Endothelial cell of umbilical vein (primary cell): ENCODE measurements around the gene PKN3. TPM values are rescaled to one million over a fixed set of nuclear protein-coding genes. Genes with fewer than 3 reads are reported as not detected.

Source experiments
- BruUV-seq: library from RNA; stranded (reverse); fragments of 400-500 nt; replicated peaks from 2 replicates; lab custom pipeline; 2021; lab: Mats Ljungman, UMichigan
- CTCF ChIA-PET: fragments of 300-600, 350-600 bp; sonication (Branson Sonifier 250); formaldehyde crosslinking; loops from one replicate; lab custom pipeline; 2021; ENCODE audit warnings: antibody characterized with exemption, inconsistent platforms; lab: Charles Lee
- POLR2A ChIA-PET: fragments of 300-600, 350-600 bp; sonication (Branson Sonifier 250); formaldehyde crosslinking; loops from one replicate; lab custom pipeline; 2021; ENCODE audit warnings: antibody characterized with exemption, inconsistent platforms; lab: Charles Lee
- DNase-seq: peaks from one replicate; pipeline ENCODE4 v3.0.0-alpha.2; 2011; ENCODE audit warnings: low read depth, low spot score
- FAIRE-seq: peaks from 2 replicates; lab custom pipeline; 2011; peaks lifted over from hg19 to GRCh38; lab: Jason Lieb, UNC
- H2AFZ ChIP-seq: 2 replicates; pipeline ENCODE4 v1.6.0; 2012; ENCODE audit warnings: low read depth, low read length, control low read depth, inconsistent platforms
- H3K27ac ChIP-seq: 2 replicates; pipeline ENCODE4 v1.5.1; 2011; ENCODE audit warnings: low read depth, mild to moderate bottlenecking, control low read depth, low read length, moderate library complexity; ENCODE audit not compliant: insufficient read depth
- H3K27me3 ChIP-seq, 2 experiments: 2 replicates each; pipeline versions ENCODE4 v1.6.0 to v1.6.1; 2011; ENCODE audit warnings: low read length in 2 of 2, mixed read lengths in 1 of 2; ENCODE audit not compliant: control insufficient read depth in 2 of 2, insufficient read depth in 2 of 2
- H3K36me3 ChIP-seq, 2 experiments: 2 replicates in 1 of 2; 3 replicates in 1 of 2; pipeline ENCODE4 v1.5.1; 2011; ENCODE audit warnings: low read length in 2 of 2, mild to moderate bottlenecking in 1 of 2, moderate library complexity in 1 of 2; ENCODE audit not compliant: control insufficient read depth in 2 of 2, insufficient read depth in 2 of 2; ENCODE audit errors: extremely low read depth in 1 of 2
- H3K4me1 ChIP-seq: 3 replicates; pipeline ENCODE4 v1.5.1; 2011; ENCODE audit warnings: mild to moderate bottlenecking, low read length; ENCODE audit not compliant: control insufficient read depth, insufficient read depth; ENCODE audit errors: extremely low read depth
- H3K4me2 ChIP-seq: 2 replicates; pipeline ENCODE4 v1.6.1; 2011; ENCODE audit warnings: low read length, control low read depth, mixed read lengths; ENCODE audit not compliant: insufficient read depth
- H3K4me3 ChIP-seq, 3 experiments: fragments of 200-600 bp in 1 of 3; sonication (generic), shearing (Covaris generic) in 1 of 3; replicated peaks in 1 of 3; 2 replicates each; pipeline ENCODE4 v1.5.1; 2011 to 2016; ENCODE audit warnings: control low read depth in 3 of 3, low read length in 3 of 3, mild to moderate bottlenecking in 2 of 3, inconsistent platforms in 1 of 3, low read depth in 1 of 3, moderate library complexity in 1 of 3; ENCODE audit not compliant: insufficient read depth in 1 of 3
- H3K79me2 ChIP-seq: 2 replicates; pipeline ENCODE4 v1.6.0; 2012; ENCODE audit warnings: low read length, inconsistent platforms; ENCODE audit not compliant: control insufficient read depth, insufficient read depth
- H3K9ac ChIP-seq: replicated peaks from 2 replicates; pipeline ENCODE3; 2011; ENCODE audit warnings: low read length, control low read depth; ENCODE audit not compliant: insufficient read depth; ENCODE audit errors: extremely low read depth
- H3K9me1 ChIP-seq: replicated peaks from 3 replicates; pipeline ENCODE4 v1.6.0; 2011; ENCODE audit warnings: mild to moderate bottlenecking, low read length; ENCODE audit not compliant: control insufficient read depth, insufficient read depth; ENCODE audit errors: extremely low read depth
- H3K9me3 ChIP-seq: replicated peaks from 2 replicates; pipeline ENCODE4 v1.5.1; 2012; ENCODE audit warnings: low read length, inconsistent platforms; ENCODE audit not compliant: control insufficient read depth, insufficient read depth
- H4K20me1 ChIP-seq: replicated peaks from 2 replicates; pipeline ENCODE3; 2011; ENCODE audit warnings: mild to moderate bottlenecking, low read length; ENCODE audit not compliant: control insufficient read depth, insufficient read depth; ENCODE audit errors: extremely low read depth
- FOS ChIP-seq: IDR thresholded peaks from 2 replicates; pipeline ENCODE4 v1.6.1; 2011; ENCODE audit warnings: mild to moderate bottlenecking, low read length, moderate library complexity, borderline replicate concordance; ENCODE audit not compliant: insufficient read depth
- JUN ChIP-seq: IDR thresholded peaks from 2 replicates; pipeline ENCODE4 v1.6.1; 2011; ENCODE audit warnings: borderline replicate concordance, low read depth; ENCODE audit not compliant: insufficient read length, insufficient read depth
- POLR2A ChIP-seq: IDR thresholded peaks from 2 replicates; pipeline ENCODE4 v1.6.1; 2012; ENCODE audit warnings: low read depth, mild to moderate bottlenecking, control low read depth, low read length
- dilution Hi-C: fragments of 300-500 bp; cut with MboI; formaldehyde crosslinking; loops from one replicate; pipeline ENCODE4 v1.15.0; 2019; ENCODE audit warnings: low sequenced_read_pairs; ENCODE audit not compliant: extremely low pct_ligation_motif_present
- intact Hi-C: fragments of 100-400 bp; cut with micrococcal nuclease; formaldehyde crosslinking; loops from one replicate; pipeline ENCODE4 v1.10.0; 2022
- polyA plus RNA-seq, 4 experiments: library from polyadenylated mRNA; depleted of rRNA in 3 of 4; stranded (reverse) in 3 of 4; unstranded in 1 of 4; fragments of >200 nt; gene quantifications; 2 replicates each; pipeline versions ENCODE4 v1.2.1 to v1.2.3, GENCODE V29; 2011 to 2012; ENCODE audit warnings: missing spikeins in 1 of 4
- total RNA-seq: library from RNA; stranded (reverse); gene quantifications from 2 replicates; pipeline ENCODE4 v1.2.3, GENCODE V29; 2021
- TF ChIP-seq, protein P1 (sequence below): IDR thresholded peaks from 2 replicates; pipeline ENCODE4 v1.6.1; 2011; ENCODE audit not compliant: insufficient read depth, insufficient read length
- TF ChIP-seq, protein P2 (sequence below), 2 donors: IDR thresholded peaks; 1 replicate in 1 of 2; 2 replicates in 1 of 2; pipeline ENCODE4 v1.5.1; 2011; ENCODE audit warnings: low read length in 2 of 2, mild to moderate bottlenecking in 2 of 2, moderate library complexity in 2 of 2, control low read depth in 1 of 2, inconsistent platforms in 1 of 2, low read depth in 1 of 2; ENCODE audit not compliant: insufficient read depth in 1 of 2; ENCODE audit errors: extremely low read depth in 1 of 2

Gene PKN3
- total and polyA plus RNA-seq, 2 donors (not counting 3 experiments of a cell fraction or from before 2014, with no cell fraction given) = 29.5 to 40.4 TPM

DNA sequence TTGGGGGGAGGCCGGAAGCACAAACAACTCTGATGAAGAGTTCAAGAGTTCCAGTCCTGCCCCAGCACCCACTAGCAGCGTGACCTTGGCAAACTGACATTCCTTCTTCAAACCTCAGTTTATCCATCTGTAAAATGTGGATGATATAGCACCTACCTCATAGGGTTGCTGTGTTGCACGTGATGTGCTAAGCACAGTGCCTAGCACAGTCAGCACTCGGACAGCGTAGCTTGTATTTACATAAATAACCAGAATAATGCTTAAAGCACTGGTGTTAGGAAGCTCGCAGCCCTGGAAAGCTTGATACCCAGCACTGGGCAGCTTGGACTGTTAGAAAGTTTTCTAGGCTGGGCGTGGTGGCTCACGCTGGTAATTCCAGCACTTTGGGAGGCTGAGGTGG lies 5.1 kb downstream of the PKN3 start:
- intact Hi-C loops (no loop called here), dilution Hi-C loops (no loop called here)
- Histone ChIP-seq H4K20me1 (no peaks in the 10 kb centered on the region), H3K27ac (no peak overlapping the region), H3K36me3 (peaks cover 2 to 4% of the 10 kb centered on the region in 2 experiments), H3K4me1 (peaks cover 8% of the 10 kb centered on the region), H3K27me3 (no peaks in the 10 kb centered on the region), H3K9me1 (no peaks in the 10 kb centered on the region), H3K9ac (no peak overlapping the region), H3K4me2 (no peak overlapping the region), H3K9me3 (no peaks in the 10 kb centered on the region), H2AFZ (no peak overlapping the region), H3K4me3 (no peak overlapping the region), H3K79me2 (peaks cover 10% of the 10 kb centered on the region)
- CTCF ChIA-PET = no interaction called here
- POLR2A ChIA-PET = no interaction called here
- DNase-seq (no peak), FAIRE-seq (no peak)
- BruUV-seq = no TSS peak
- TF ChIP-seq, protein P1, sequence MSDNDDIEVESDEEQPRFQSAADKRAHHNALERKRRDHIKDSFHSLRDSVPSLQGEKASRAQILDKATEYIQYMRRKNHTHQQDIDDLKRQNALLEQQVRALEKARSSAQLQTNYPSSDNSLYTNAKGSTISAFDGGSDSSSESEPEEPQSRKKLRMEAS = no peak

DNA sequence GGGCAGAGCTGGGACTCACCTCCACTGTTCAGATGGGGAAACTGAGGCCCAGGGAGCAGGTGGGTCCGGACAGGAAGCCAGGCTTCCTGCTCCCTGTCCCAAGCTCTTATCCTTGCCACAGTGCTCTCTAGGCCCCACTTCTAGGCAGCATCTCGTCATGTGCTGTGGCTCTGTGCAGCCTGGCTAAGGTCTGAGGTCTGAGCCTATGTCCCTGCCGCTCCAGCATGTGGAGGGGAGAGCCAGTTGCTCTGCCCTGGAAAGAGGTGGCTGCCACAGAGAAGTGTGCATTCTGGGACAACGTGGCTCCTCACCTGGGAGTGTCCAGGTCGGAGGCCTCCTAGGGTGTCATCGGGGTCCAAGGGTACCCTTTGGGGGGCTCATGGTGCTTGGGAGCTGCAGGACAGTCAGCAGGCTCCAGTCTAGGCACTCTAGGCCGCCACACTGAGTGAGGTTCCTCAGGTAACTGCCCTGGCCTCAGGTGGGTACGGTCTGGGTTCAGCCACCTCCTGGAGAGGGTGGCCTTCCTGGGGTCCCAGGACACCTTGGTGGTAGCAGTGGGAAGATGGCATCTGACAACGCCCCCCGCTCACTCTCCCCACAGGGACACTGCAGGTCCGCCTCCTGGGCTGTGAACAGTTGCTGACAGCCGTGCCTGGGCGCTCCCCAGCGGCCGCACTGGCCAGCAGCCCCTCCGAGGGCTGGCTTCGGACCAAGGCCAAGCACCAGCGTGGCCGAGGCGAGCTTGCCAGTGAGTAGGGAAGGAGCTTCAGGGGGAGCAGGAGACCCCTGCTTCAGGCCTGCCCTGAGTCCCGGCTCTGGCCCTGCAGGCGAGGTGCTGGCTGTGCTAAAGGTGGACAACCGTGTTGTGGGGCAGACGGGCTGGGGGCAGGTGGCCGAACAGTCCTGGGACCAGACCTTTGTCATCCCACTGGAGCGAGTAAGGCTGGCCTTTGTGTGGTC lies 10.4 kb downstream of the PKN3 start:
- CTCF ChIA-PET = no interaction called here
- POLR2A ChIA-PET = no interaction called here
- intact Hi-C loops = no loop called here

More for the DNA sequence above, 10.4 kb downstream of the PKN3 start:
- no peaks in the 10 kb centered on the region for H4K20me1 ChIP-seq
- no peak for FAIRE-seq
- dilution Hi-C loops = no loop called here
- no peaks in the 10 kb centered on the region for H3K79me2 ChIP-seq
- no peaks in the 10 kb centered on the region for H3K9me3 ChIP-seq
- no peaks in the 10 kb centered on the region for H3K9me1 ChIP-seq
- TF ChIP-seq FOS (no peak), JUN (no peak), POLR2A (no peak)
- TF ChIP-seq, protein P2, sequence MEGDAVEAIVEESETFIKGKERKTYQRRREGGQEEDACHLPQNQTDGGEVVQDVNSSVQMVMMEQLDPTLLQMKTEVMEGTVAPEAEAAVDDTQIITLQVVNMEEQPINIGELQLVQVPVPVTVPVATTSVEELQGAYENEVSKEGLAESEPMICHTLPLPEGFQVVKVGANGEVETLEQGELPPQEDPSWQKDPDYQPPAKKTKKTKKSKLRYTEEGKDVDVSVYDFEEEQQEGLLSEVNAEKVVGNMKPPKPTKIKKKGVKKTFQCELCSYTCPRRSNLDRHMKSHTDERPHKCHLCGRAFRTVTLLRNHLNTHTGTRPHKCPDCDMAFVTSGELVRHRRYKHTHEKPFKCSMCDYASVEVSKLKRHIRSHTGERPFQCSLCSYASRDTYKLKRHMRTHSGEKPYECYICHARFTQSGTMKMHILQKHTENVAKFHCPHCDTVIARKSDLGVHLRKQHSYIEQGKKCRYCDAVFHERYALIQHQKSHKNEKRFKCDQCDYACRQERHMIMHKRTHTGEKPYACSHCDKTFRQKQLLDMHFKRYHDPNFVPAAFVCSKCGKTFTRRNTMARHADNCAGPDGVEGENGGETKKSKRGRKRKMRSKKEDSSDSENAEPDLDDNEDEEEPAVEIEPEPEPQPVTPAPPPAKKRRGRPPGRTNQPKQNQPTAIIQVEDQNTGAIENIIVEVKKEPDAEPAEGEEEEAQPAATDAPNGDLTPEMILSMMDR (IDR thresholded peaks at IDR 0.05; ENCODE audit: extremely low read depth in 1 of 2, insufficient read depth in 1 of 2, low read depth in 1 of 2, low read length in 2 of 2) = no peak
- H3K36me3 ChIP-seq = peaks cover 0 to 11% of the 10 kb centered on the region in 2 experiments
- no peaks in the 10 kb centered on the region for H3K4me1 ChIP-seq
- no peaks in the 10 kb centered on the region for H3K27me3 ChIP-seq
- no peak overlapping the region for H3K9ac ChIP-seq
- H3K4me2 ChIP-seq = no peak overlapping the region
- BruUV-seq = no TSS peak
- H3K4me3 ChIP-seq = no peak overlapping the region
- H2AFZ ChIP-seq = no peak overlapping the region
- no peak overlapping the region for H3K27ac ChIP-seq
- DNase-seq = no peak
